ENCODE data around the gene LRBA.
"Not testable (repeated sequence)": the region's sequence is repeated elsewhere in the genome, so short reads cannot be mapped to it uniquely, and the experiment has no call there.

The LRBA gene

GRCh38 chr4:150782311-150782710 lies 232.8 kb downstream of the LRBA start:
- no peak for DNase-seq

GRCh38 chr4:150781191-150781590 lies 233.9 kb downstream of the LRBA start:
- DNase-seq, result no peak

- DNase-seq, result no peak
These were observed 235.4 kb downstream of the LRBA start for GRCh38 chr4:150779707-150780106.

GRCh38 chr4:150773729-150774449 lies 241.2 kb downstream of the LRBA start:
- DNase-seq, result no peak

- DNase-seq, result no peak
These were observed 242.1 kb downstream of the LRBA start for GRCh38 chr4:150773032-150773431.

GRCh38 chr4:150771382-150771781 lies 243.7 kb downstream of the LRBA start:
- DNase-seq, result no peak

GRCh38 chr4:150769845-150770244 lies 245.2 kb downstream of the LRBA start:
- DNase-seq, result no peak

- DNase-seq, result no peak
These were observed 245.8 kb downstream of the LRBA start for GRCh38 chr4:150769248-150769647.

GRCh38 chr4:150768497-150768896 lies 246.6 kb downstream of the LRBA start:
- DNase-seq, result no peak

GRCh38 chr4:150765216-150765615 lies 249.9 kb downstream of the LRBA start:
- DNase-seq, result no peak

GRCh38 chr4:150751648-150752047 lies 263.4 kb downstream of the LRBA start:
- no peak for DNase-seq

GRCh38 chr4:150750824-150751223 lies 264.3 kb downstream of the LRBA start:
- no peak for DNase-seq

GRCh38 chr4:150746156-150746555 lies 268.9 kb downstream of the LRBA start:
- no peak for DNase-seq

GRCh38 chr4:150744570-150744969 lies 270.5 kb downstream of the LRBA start:
- DNase-seq, result no peak

- no peak for DNase-seq
These were observed 271.3 kb downstream of the LRBA start for GRCh38 chr4:150743564-150744342.

GRCh38 chr4:150742930-150743329 lies 272.2 kb downstream of the LRBA start:
- DNase-seq, result not testable (repeated sequence)

GRCh38 chr4:150739591-150739990 lies 275.5 kb downstream of the LRBA start:
- no peak for DNase-seq

- no peak for DNase-seq
These were observed 289.0 kb downstream of the LRBA start for GRCh38 chr4:150725957-150726523.

GRCh38 chr4:150723727-150724411 lies 291.2 kb downstream of the LRBA start:
- DNase-seq, result no peak

GRCh38 chr4:150722908-150723362 lies 292.1 kb downstream of the LRBA start:
- no peak for DNase-seq

- no peak for DNase-seq
These were observed 294.0 kb downstream of the LRBA start for GRCh38 chr4:150720973-150721518.

- DNase-seq, result no peak
These were observed 297.1 kb downstream of the LRBA start for GRCh38 chr4:150717952-150718351.
